ENCODE results near the gene CTNNA3. TPM values are rescaled to one million over a fixed set of nuclear protein-coding genes. Genes with fewer than 3 reads are reported as not detected.
"Not testable (repeated sequence)": the region's sequence is repeated elsewhere in the genome, so short reads cannot be mapped to it uniquely, and the experiment has no call there.

The CTNNA3 gene
- total RNA-seq, 2 donors from 2014 or later: 4.8 to 5.3 TPM

DNA sequence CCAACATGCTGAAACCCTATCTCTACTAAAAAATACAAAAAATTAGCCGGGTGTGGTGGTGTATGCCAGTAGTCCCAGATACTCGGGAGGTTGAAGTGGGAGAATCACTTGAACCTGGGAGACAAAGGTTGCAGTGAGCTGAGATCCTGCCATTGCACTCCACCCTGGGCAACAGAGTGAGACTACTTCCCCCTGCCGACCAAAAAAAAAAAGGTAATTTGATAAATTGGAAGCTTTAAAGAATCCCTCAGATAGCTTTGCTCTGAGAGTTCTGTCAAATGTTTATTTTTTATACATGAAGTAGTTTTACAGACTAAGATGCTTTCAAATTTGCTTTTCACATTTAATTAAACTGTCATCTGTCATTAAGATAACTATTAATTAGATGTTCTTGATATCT, 1333.5 kb downstream of the CTNNA3 start:
- DNase-seq (ENCODE audit: low spot score): no peak
- intact Hi-C loops (cut with DNase I): no loop called here

GRCh38 chr10:66353822-66354221, 1342.2 kb downstream of the CTNNA3 start:
- intact Hi-C loops (cut with DNase I): loop anchor here in 1 of 2 donors (5.0 kb wide), 1 partner anchor 217 kb away; no protein-coding TSS in a partner anchor
- not testable (repeated sequence) for DNase-seq (ENCODE audit: low spot score)

GRCh38 chr10:66353422-66353821, 1342.6 kb downstream of the CTNNA3 start:
- intact Hi-C loops (cut with DNase I): loop anchor here in 1 of 2 donors (5.0 kb wide), 1 partner anchor 216 kb away; no protein-coding TSS in a partner anchor
- DNase-seq (ENCODE audit: low spot score): no peak

- intact Hi-C loops (cut with DNase I): loop anchor here in 1 of 2 donors (5.0 kb wide), 1 partner anchor 214 kb away; no protein-coding TSS in a partner anchor
- DNase-seq (ENCODE audit: low spot score): no peak
These were observed 1345.2 kb downstream of the CTNNA3 start for GRCh38 chr10:66350622-66351399.

DNA sequence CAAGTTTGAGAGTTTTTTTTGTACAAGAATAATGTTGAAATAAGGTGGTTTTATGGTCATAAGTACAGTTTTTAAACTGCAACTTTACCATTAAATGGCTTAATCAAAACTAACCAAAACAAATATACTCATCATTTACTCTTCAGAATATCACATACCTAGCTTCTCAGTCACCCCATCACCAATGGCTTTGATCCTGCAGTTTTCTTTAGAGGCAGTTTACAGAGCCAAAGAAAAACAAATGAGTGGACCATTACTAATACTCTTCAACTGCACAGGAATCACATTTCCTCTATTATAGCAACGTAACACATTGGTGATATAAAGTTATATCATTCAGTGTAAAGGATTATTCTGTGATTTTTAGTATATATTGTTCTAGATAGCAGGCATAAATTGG, 1346.3 kb downstream of the CTNNA3 start:
- intact Hi-C loops (cut with DNase I): loop anchor here in 1 of 2 donors (5.0 kb wide), 1 partner anchor 212 kb away; no protein-coding TSS in a partner anchor
- no peak for DNase-seq (ENCODE audit: low spot score)

GRCh38 chr10:66349076-66349475, 1346.9 kb downstream of the CTNNA3 start:
- intact Hi-C loops (cut with DNase I): no loop called here
- no peak for DNase-seq (ENCODE audit: low spot score)

DNA sequence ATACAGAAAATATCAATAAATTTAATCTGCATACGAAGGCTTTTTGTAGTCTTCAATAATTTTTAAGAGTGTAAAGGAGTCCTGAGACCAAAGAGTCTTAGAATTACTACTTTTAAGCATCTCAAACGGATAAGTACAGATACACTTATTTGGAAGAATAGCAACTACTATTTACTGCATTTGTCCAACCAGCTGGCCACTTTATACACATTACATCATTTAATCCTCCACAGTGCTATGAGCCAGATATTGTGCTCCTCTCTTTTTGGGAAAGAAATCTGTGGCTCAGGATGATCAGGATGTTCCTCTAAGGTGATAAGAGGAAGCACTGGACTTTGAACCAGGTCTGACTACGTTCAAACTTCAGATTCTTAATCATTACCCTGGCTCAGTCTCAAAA, 1358.8 kb downstream of the CTNNA3 start:
- DNase-seq (ENCODE audit: low spot score): no peak
- intact Hi-C loops (cut with DNase I): no loop called here

GRCh38 chr10:66336791-66337190, 1359.2 kb downstream of the CTNNA3 start:
- DNase-seq (ENCODE audit: low spot score): no peak
- intact Hi-C loops (cut with DNase I): no loop called here

DNA sequence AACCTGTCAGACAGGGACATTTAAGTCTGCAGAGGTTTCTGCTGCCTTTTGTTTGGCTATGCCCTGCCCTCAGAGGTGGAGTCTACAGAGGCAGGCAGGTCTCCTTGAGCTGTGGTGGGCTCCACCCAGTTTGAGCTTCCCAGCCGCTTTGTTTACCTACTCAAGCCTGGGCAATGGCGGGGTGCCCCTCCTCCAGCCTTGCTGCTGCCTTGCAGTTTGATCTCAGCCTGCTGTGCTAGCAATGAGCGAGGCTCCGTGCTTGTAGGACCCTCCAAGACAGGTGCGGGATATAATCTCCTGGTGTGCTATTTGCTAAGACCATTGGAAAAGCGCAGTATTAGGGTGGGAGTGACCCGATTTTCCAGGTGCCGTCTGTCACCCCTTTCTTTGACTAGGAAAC, 1360.2 kb downstream of the CTNNA3 start:
- intact Hi-C loops (cut with DNase I): not testable (repeated sequence)
- peak; percentile 63 for DNase-seq (ENCODE audit: low spot score)

DNA sequence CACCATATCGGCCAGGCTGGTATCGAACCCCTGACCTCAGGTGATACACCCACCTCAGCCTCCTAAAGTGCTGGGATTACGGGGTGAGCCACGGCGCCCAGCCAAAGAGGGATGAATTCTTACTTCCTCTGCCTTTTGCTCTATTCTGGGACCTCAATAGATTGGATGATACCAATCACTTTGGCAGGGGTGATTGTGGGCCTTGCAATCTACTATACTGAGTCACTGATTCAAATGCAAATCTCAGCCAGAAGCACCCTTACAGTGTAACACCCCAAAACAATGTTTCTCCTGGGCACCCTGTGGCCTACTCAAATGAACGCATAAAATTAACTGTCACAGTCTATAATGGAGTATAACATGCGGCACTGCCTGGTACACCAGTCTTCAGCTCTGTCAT, 1366.8 kb downstream of the CTNNA3 start:
- peak; percentile 45 for DNase-seq (ENCODE audit: low spot score)
- intact Hi-C loops (cut with DNase I): no loop called here

DNA sequence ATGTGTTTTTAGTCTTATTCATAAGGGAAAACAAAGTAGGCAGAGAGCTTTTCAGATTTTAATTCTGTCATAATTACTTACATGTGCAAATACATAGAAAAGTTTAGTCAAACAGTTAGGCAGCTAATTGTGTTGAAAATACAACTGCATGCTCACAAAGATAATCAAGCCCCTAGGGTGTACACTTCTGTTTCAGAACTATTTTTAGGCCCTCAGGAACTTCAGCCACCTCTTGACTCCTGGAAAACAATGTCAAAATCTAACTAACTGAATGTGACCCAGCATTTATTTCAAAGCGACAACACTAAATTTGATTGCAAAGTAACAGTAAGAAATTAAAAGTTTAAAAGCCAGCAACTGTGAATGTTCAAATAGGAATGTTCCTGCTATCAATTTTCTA, 1369.1 kb downstream of the CTNNA3 start:
- DNase-seq (ENCODE audit: low spot score): no peak
- intact Hi-C loops (cut with DNase I): no loop called here

DNA sequence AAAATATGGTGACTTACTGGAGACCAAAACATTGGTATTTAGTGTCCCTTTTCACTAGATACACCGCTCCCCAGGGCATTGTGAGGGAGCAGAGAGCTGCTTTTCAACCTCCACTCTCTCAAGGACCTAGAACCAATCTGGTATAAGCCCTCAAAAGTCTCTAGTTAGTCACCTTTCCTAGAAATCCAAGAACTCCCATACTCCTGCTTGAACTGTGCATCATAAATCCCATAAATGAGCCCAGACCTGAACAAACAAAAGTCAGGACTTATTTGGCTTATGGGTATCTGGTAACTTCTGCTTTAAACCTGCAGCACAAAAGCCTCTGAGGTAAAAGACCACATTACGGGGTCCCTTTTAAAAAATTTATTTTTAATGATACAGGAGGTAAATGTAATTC, 1373.2 kb downstream of the CTNNA3 start:
- no peak for DNase-seq (ENCODE audit: low spot score)
- intact Hi-C loops (cut with DNase I): no loop called here

DNA sequence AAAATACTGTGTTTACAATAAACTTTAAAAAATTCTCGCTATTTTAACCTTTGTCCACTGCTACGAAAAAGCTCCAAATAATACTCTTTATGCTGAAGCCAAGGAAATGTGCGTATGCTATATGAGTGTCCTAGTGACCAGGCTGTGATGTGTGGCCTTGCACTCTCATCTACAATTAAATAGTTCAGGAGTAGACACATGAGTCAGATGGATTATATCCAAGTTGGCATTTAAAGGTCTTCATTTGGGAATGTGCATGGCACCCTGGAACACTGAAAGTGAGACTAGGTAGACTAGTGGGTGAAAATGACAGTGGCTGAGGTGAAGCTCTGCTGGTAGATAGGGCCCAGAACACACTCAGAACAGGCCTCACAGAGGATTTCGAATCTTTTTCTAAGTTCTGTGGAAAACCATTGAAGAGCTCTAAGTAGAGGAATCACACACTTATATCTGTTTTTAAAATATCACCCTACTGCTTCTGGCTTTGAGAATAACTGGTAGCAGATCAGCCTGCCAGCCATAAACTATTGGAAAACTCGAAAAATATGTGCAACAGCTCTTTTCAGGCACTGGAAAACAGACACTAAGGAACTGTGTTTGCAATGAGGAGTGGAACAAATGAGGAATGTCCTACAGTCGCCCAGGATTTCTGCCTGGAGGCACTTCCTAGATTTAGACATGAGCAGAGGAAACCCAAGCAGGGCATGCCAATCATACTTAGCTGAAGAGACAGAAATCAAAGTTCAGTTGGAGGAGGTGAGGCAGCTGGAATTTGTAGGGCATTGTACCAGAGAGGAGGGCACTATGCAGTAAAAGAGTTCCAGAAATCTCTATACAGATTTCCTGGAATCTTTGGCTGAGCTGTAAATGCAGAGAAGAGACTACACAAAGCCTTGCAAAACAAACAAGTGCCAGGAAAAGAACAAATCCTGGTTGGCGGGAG, 1374.0 kb downstream of the CTNNA3 start:
- intact Hi-C loops (cut with DNase I): no loop called here
- no peak for DNase-seq (ENCODE audit: low spot score)

- no peak for DNase-seq (ENCODE audit: low spot score)
- intact Hi-C loops (cut with DNase I): no loop called here
These were observed 1377.2 kb downstream of the CTNNA3 start for GRCh38 chr10:66318761-66319160.

GRCh38 chr10:66307826-66308225, 1388.2 kb downstream of the CTNNA3 start:
- intact Hi-C loops (cut with DNase I): no loop called here
- no peak for DNase-seq (ENCODE audit: low spot score)

DNA sequence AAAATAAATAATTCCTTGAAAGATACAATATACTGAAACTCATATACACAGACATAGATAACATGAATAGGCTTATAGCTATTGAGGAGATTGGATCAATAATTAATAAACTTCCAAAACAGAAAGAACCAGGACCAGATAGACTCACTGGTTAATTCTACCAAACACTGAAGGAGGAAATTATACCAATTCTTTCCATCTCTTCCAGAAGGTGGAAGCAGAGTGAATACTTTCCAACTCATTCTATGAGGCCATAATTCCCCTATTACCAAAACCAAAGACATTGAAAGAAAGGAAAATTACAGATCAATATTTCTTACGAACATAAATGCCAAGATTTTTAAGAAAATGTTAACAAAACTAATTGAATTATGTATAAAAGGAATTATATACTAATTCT, 1394.9 kb downstream of the CTNNA3 start:
- intact Hi-C loops (cut with DNase I): no loop called here
- DNase-seq (ENCODE audit: low spot score): no peak

GRCh38 chr10:66295602-66296001, 1400.4 kb downstream of the CTNNA3 start:
- intact Hi-C loops (cut with DNase I): no loop called here
- no peak for DNase-seq (ENCODE audit: low spot score)

- intact Hi-C loops (cut with DNase I): no loop called here
- no peak for DNase-seq (ENCODE audit: low spot score)
These were observed 1401.5 kb downstream of the CTNNA3 start for GRCh38 chr10:66294538-66294937.

DNA sequence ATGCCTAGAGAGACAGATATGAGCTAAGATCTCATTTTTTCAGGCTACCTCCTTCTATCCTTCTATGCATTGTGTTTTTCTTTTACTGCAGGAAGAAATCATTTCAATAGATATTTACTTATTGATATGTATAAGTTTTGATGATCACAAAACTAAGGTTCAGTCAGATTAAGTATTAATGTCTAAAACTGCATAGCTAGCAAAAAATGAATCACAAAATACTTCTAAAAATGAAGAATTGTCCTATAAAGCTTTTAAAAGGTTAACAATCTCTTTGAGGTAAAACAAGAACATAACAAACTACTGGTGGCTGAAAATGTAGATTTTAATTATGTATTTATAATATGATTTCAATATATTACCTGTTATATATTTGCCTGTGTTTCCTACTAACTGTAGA, 1403.1 kb downstream of the CTNNA3 start:
- no peak for DNase-seq (ENCODE audit: low spot score)
- intact Hi-C loops (cut with DNase I): no loop called here

- DNase-seq (ENCODE audit: low spot score): no peak
- intact Hi-C loops (cut with DNase I): no loop called here
These were observed 1403.5 kb downstream of the CTNNA3 start for GRCh38 chr10:66292456-66292855.

All from posterior vena cava (tissue), 2 donors.